H1 (cell line): ENCODE results near the gene CSRP1. TPM values are rescaled to one million over a fixed set of nuclear protein-coding genes. Genes with fewer than 3 reads are reported as not detected.

Source experiments
- CTCF ChIA-PET: fragments of 300-600 bp; sonication (Branson Sonifier 250); formaldehyde crosslinking; loops from one replicate; lab custom pipeline; 2021; ENCODE audit not compliant: partially characterized antibody; lab: Charles Lee
- POLR2A ChIA-PET: fragments of 300-600 bp; sonication (Branson Sonifier 250); formaldehyde crosslinking; loops from one replicate; lab custom pipeline; 2021; ENCODE audit warnings: inconsistent platforms; ENCODE audit not compliant: partially characterized antibody; lab: Charles Lee
- DNase-seq, 2 experiments: peaks; one replicate each; pipeline versions ENCODE4 v3.0.0 to v3.0.0-alpha.2; 2010 to 2022; ENCODE audit warnings: low spot score in 2 of 2, low read depth in 1 of 2, mixed read lengths in 1 of 2
- FAIRE-seq: peaks from 2 replicates; lab custom pipeline; 2011; peaks lifted over from hg19 to GRCh38; lab: Jason Lieb, UNC
- H2AFZ ChIP-seq: 2 replicates; pipeline ENCODE4 v1.8.1; 2012; ENCODE audit warnings: low read length, inconsistent platforms
- H2AK5ac ChIP-seq: 2 replicates; pipeline ENCODE4 v1.6.1; 2013; ENCODE audit warnings: low read depth, low read length
- H2BK120ac ChIP-seq: replicated peaks from 2 replicates; pipeline ENCODE3; 2013; ENCODE audit warnings: low read depth, low read length, inconsistent platforms
- H2BK12ac ChIP-seq: 2 replicates; pipeline ENCODE4 v1.6.1; 2013; ENCODE audit warnings: low read depth, low read length
- H2BK15ac ChIP-seq: 2 replicates; pipeline ENCODE4 v1.6.1; 2013; ENCODE audit warnings: low read length
- H2BK20ac ChIP-seq: 2 replicates; pipeline ENCODE4 v1.6.1; 2013; ENCODE audit warnings: low read length
- H2BK5ac ChIP-seq: 2 replicates; pipeline ENCODE4 v1.6.1; 2013; ENCODE audit warnings: low read depth, low read length
- H3K14ac ChIP-seq: 2 replicates; pipeline ENCODE4 v1.6.1; 2013; ENCODE audit warnings: inconsistent platforms; ENCODE audit not compliant: insufficient read length
- H3K18ac ChIP-seq: 2 replicates; pipeline ENCODE4 v1.6.1; 2013; ENCODE audit warnings: low read length; ENCODE audit errors: extremely low read depth
- H3K23ac ChIP-seq: 2 replicates; pipeline ENCODE4 v1.6.1; 2013; ENCODE audit warnings: inconsistent platforms; ENCODE audit not compliant: insufficient read length
- H3K23me2 ChIP-seq: 2 replicates; pipeline ENCODE4 v1.6.1; 2013; ENCODE audit warnings: low read depth, low read length
- H3K27ac ChIP-seq: 2 replicates; pipeline ENCODE4 v1.6.1; 2011; ENCODE audit warnings: low read depth, low read length, inconsistent platforms
- H3K27me3 ChIP-seq, 4 experiments: replicated peaks in 1 of 4; 1 replicate in 1 of 4; 2 replicates in 3 of 4; pipeline versions ENCODE4 v1.6.1 to v1.8.1; 2011 to 2013; ENCODE audit warnings: low read length in 3 of 4, mild to moderate bottlenecking in 3 of 4, inconsistent platforms in 2 of 4, mixed read lengths in 2 of 4, moderate library complexity in 1 of 4; ENCODE audit not compliant: control insufficient read depth in 3 of 4, insufficient read depth in 3 of 4; ENCODE audit errors: extremely low read depth in 1 of 4
- H3K36me3 ChIP-seq, 4 experiments: 2 replicates each; pipeline versions ENCODE4 v1.6.1 to v1.8.1; 2011 to 2013; ENCODE audit warnings: mild to moderate bottlenecking in 4 of 4, low read length in 3 of 4, moderate library complexity in 2 of 4, control low read depth in 1 of 4, inconsistent platforms in 1 of 4; ENCODE audit not compliant: insufficient read depth in 4 of 4, control insufficient read depth in 2 of 4
- H3K4ac ChIP-seq: replicated peaks from 2 replicates; pipeline ENCODE3; 2013; ENCODE audit warnings: low read length, low read depth, mixed read lengths, inconsistent platforms; ENCODE audit not compliant: insufficient read length
- H3K4me1 ChIP-seq, 4 experiments: replicated peaks in 1 of 4; 1 replicate in 1 of 4; 2 replicates in 3 of 4; pipeline versions ENCODE4 v1.6.1 to v1.8.1; 2011 to 2013; ENCODE audit warnings: low read length in 3 of 4, inconsistent platforms in 2 of 4, mixed read lengths in 1 of 4; ENCODE audit not compliant: insufficient read depth in 4 of 4, control insufficient read depth in 3 of 4
- H3K4me2 ChIP-seq, 2 experiments: 2 replicates each; pipeline versions ENCODE4 v1.6.1 to v1.8.1; 2011 to 2013; ENCODE audit warnings: low read depth in 2 of 2, low read length in 2 of 2, control low read depth in 1 of 2, inconsistent platforms in 1 of 2, mild to moderate bottlenecking in 1 of 2; ENCODE audit not compliant: insufficient read depth in 1 of 2
- H3K4me3 ChIP-seq, 4 experiments: fragments of 200-600, 300-600 bp in 1 of 4; sonication (generic), shearing (Covaris generic), sonication (Bioruptor Twin) in 1 of 4; 2 replicates each; pipeline versions ENCODE4 v1.5.1 to v1.8.1; 2011 to 2016; ENCODE audit warnings: low read length in 4 of 4, low read depth in 3 of 4, control low read depth in 2 of 4, inconsistent platforms in 2 of 4, mild to moderate bottlenecking in 2 of 4, mixed read lengths in 1 of 4, moderate library complexity in 1 of 4; ENCODE audit not compliant: insufficient read depth in 2 of 4; ENCODE audit errors: extremely low read depth in 1 of 4
- H3K56ac ChIP-seq: replicated peaks from 2 replicates; pipeline ENCODE3; 2013; ENCODE audit warnings: low read depth, mild to moderate bottlenecking, mixed read lengths, low read length, inconsistent platforms; ENCODE audit not compliant: insufficient read length
- H3K79me1 ChIP-seq: 2 replicates; pipeline ENCODE4 v1.6.1; 2013; ENCODE audit warnings: low read depth, low read length, control low read depth
- H3K79me2 ChIP-seq, 2 experiments: 2 replicates each; pipeline versions ENCODE4 v1.6.1 to v1.8.1; 2012 to 2013; ENCODE audit warnings: low read length in 2 of 2, mild to moderate bottlenecking in 2 of 2, inconsistent platforms in 1 of 2; ENCODE audit not compliant: insufficient read depth in 2 of 2, control insufficient read depth in 1 of 2
- H3K9ac ChIP-seq, 4 experiments: replicated peaks in 1 of 4; 1 replicate in 1 of 4; 2 replicates in 3 of 4; pipeline versions ENCODE4 v1.6.1 to v1.8.1; 2011 to 2013; ENCODE audit warnings: low read depth in 3 of 4, low read length in 3 of 4, control low read depth in 2 of 4, mild to moderate bottlenecking in 2 of 4, moderate library complexity in 2 of 4, inconsistent platforms in 1 of 4; ENCODE audit errors: extremely low read depth in 1 of 4
- H3K9me3 ChIP-seq, 2 experiments: 2 replicates each; pipeline versions ENCODE4 v1.6.1 to v1.8.1; 2012 to 2013; ENCODE audit warnings: mild to moderate bottlenecking in 2 of 2, moderate library complexity in 2 of 2, control low read depth in 1 of 2, inconsistent platforms in 1 of 2, low read depth in 1 of 2, low read length in 1 of 2, mixed read lengths in 1 of 2; ENCODE audit not compliant: insufficient read depth in 2 of 2
- H4K20me1 ChIP-seq, 2 experiments: replicated peaks in 1 of 2; 2 replicates each; pipeline versions ENCODE3 to v1.8.1; 2011 to 2013; ENCODE audit warnings: inconsistent platforms in 2 of 2, low read length in 2 of 2, mild to moderate bottlenecking in 1 of 2; ENCODE audit not compliant: insufficient read depth in 2 of 2, control insufficient read depth in 1 of 2
- H4K5ac ChIP-seq: 2 replicates; pipeline ENCODE4 v1.6.1; 2013; ENCODE audit warnings: low read length, low read depth, mixed read lengths, inconsistent platforms; ENCODE audit not compliant: insufficient read length
- H4K8ac ChIP-seq: 2 replicates; pipeline ENCODE4 v1.8.0; 2013; ENCODE audit warnings: mild to moderate bottlenecking, moderate library complexity, low read length, inconsistent platforms; ENCODE audit not compliant: insufficient read depth; ENCODE audit errors: extremely low read depth
- H4K91ac ChIP-seq: replicated peaks from 2 replicates; pipeline ENCODE3; 2013; ENCODE audit warnings: low read length, mixed read lengths, inconsistent platforms; ENCODE audit not compliant: insufficient read length
- CHD2 ChIP-seq: IDR thresholded peaks from 2 replicates; pipeline ENCODE4 v1.6.1; 2012; ENCODE audit warnings: low read length, improper control_type of control experiment
- EGR1 ChIP-seq: IDR thresholded peaks from 2 replicates; pipeline ENCODE4 v1.6.1; 2011; ENCODE audit warnings: low read depth, low read length, borderline replicate concordance
- EP300 ChIP-seq, 2 experiments: IDR thresholded peaks; 1 replicate in 1 of 2; 2 replicates in 1 of 2; pipeline ENCODE4 v1.6.1; 2011 to 2012; ENCODE audit warnings: low read depth in 2 of 2, low read length in 2 of 2, mild to moderate bottlenecking in 2 of 2, borderline replicate concordance in 1 of 2, inconsistent platforms in 1 of 2, moderate library complexity in 1 of 2
- EZH2 ChIP-seq: fragments of 200-600 bp; sonication (generic); IDR thresholded peaks from 2 replicates; pipeline ENCODE4 v1.7.1; 2012; ENCODE audit warnings: low read depth, mild to moderate bottlenecking, moderate library complexity, low read length, inconsistent platforms; ENCODE audit not compliant: severe bottlenecking
- GABPA ChIP-seq: IDR thresholded peaks from 2 replicates; pipeline ENCODE4 v1.6.1; 2011; ENCODE audit warnings: mild to moderate bottlenecking, low read length, moderate library complexity, borderline replicate concordance; ENCODE audit not compliant: insufficient read depth
- RBBP5 ChIP-seq: IDR thresholded peaks from 2 replicates; pipeline ENCODE4 v1.7.1; 2012; ENCODE audit warnings: low read depth, mild to moderate bottlenecking, inconsistent platforms, low read length, moderate library complexity, borderline replicate concordance
- RNF2 ChIP-seq: fragments of 200-900, 300-1000 bp; sonication (generic); IDR thresholded peaks from 2 replicates; pipeline ENCODE4 v1.7.1; 2016; ENCODE audit warnings: borderline replicate concordance, low read depth, mild to moderate bottlenecking, antibody characterized with exemption, low read length; ENCODE audit not compliant: poor library complexity, severe bottlenecking; ENCODE audit errors: missing control alignments
- SIN3A ChIP-seq, 2 experiments: IDR thresholded peaks in 1 of 2; conservative IDR thresholded peaks in 1 of 2; 2 replicates each; pipeline ENCODE4 v1.6.1; 2011 to 2012; ENCODE audit warnings: low read length in 2 of 2, improper control_type of control experiment in 1 of 2, low read depth in 1 of 2, mild to moderate bottlenecking in 1 of 2
- SIX5 ChIP-seq: IDR thresholded peaks from 2 replicates; pipeline ENCODE4 v1.6.1; 2011; ENCODE audit warnings: mild to moderate bottlenecking, low read depth, low read length
- TEAD4 ChIP-seq: IDR thresholded peaks from 2 replicates; pipeline ENCODE4 v1.6.1; 2012; ENCODE audit warnings: low read depth, low read length, inconsistent platforms, mixed read lengths
- ZNF274 ChIP-seq: IDR thresholded peaks from 2 replicates; pipeline ENCODE4 v1.7.0; 2012; ENCODE audit warnings: low read length, borderline replicate concordance; ENCODE audit errors: extremely low read depth
- WGBS, 2 experiments: shearing (Covaris generic) in 1 of 2; methylation state at CpG; one replicate each; pipeline versions ENCODE4 v1.1.6 to v1.1.7; 2013 to 2015; ENCODE audit warnings: low lambda C conversion rate in 2 of 2, mixed read lengths in 2 of 2, inconsistent platforms in 1 of 2, low coverage in 1 of 2, missing lambda C conversion rate in 1 of 2; ENCODE audit not compliant: insufficient replicate concordance in 2 of 2, insufficient coverage in 1 of 2, insufficient read length in 1 of 2; ENCODE audit errors: extremely low coverage in 1 of 2, missing lambda C conversion rate in 1 of 2; 5-methylcytosine and 5-hydroxymethylcytosine counted together
- polyA plus RNA-seq, 7 experiments: library from polyadenylated mRNA; depleted of rRNA in 3 of 7; stranded (reverse) in 5 of 7; unstranded in 2 of 7; fragments of >200 nt in 5 of 7; fragments of 200-250 nt in 2 of 7; gene quantifications; 1 replicate in 5 of 7; 2 replicates in 1 of 7; 4 replicates in 1 of 7; pipeline versions ENCODE4 v1.2.1 to v1.2.3, GENCODE V29; 2011 to 2013; ENCODE audit warnings: missing spikeins in 2 of 7, mixed read lengths in 2 of 7
- total RNA-seq: library from RNA; stranded (reverse); fragmentation: NEBNext Ultra II Directional; extraction: Animal tissue kit (Norgen Biotek cat#: 25700); gene quantifications from 2 replicates; pipeline ENCODE4 v1.2.1, GENCODE V29; 2021
- TF ChIP-seq, protein P1 (sequence below): IDR thresholded peaks from 2 replicates; pipeline ENCODE4 v1.6.1; 2011; ENCODE audit warnings: low read length, improper control_type of control experiment

The CSRP1 gene
- total and polyA plus RNA-seq, 2 of the 8 experiments (the other 6 are each of a cell fraction or from before 2014, with no cell fraction given): 14.2 to 22.3 TPM

DNA sequence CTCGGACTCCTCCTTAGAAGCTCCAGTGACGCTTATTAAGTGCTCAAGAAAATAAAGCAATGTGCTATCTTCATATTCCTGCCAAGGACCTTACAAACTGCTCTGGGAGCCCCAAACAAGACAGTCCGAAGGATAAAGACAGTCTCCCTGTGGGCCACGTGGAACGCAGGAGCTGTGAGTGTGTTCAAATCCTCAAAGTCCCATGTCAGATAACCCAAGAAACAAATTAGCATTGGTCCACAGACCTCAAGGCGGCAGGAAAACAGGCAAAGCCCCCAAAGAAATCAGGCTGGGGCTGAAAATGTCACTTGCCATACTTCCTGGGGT is 29.0 kb upstream of the CSRP1 start:
- Histone ChIP-seq H3K4me1 (peaks cover 2 to 10% (median 6%) of the 10 kb centered on the region in 4 experiments; a peak in 6 of 7 replicates), H3K14ac (no peak overlapping the region), H2BK12ac (no peak overlapping the region), H2AK5ac (no peak overlapping the region), H2BK15ac (no peak overlapping the region), H2BK120ac (no peak overlapping the region), H3K36me3 (no peaks in the 10 kb centered on the region), H4K20me1 (no peaks in the 10 kb centered on the region), H2AFZ (no peak overlapping the region), H3K23me2 (peaks cover 14% of the 10 kb centered on the region; the same call in 1 of the 2 replicates), H4K5ac (no peak overlapping the region), H3K4me3 (no peak overlapping the region), H3K79me1 (no peaks in the 10 kb centered on the region), H4K91ac (no peak overlapping the region), H3K23ac (no peak overlapping the region), H2BK20ac (no peak overlapping the region), H3K56ac (no peak overlapping the region), H3K4me2 (no peak overlapping the region), H3K27ac (no peak overlapping the region), H3K27me3 (peaks cover 2 to 27% (median 23%) of the 10 kb centered on the region in 4 experiments), H4K8ac (no peak overlapping the region), H3K79me2 (no peaks in the 10 kb centered on the region), H3K4ac (no peak overlapping the region), H2BK5ac (no peak overlapping the region; the same call in 1 of the 2 replicates), H3K9ac (no peak overlapping the region), H3K9me3 (no peaks in the 10 kb centered on the region), H3K18ac (no peak overlapping the region)
- no peak for TF ChIP-seq TEAD4
- TF ChIP-seq, protein P1, sequence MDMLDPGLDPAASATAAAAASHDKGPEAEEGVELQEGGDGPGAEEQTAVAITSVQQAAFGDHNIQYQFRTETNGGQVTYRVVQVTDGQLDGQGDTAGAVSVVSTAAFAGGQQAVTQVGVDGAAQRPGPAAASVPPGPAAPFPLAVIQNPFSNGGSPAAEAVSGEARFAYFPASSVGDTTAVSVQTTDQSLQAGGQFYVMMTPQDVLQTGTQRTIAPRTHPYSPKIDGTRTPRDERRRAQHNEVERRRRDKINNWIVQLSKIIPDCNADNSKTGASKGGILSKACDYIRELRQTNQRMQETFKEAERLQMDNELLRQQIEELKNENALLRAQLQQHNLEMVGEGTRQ: no peak
- TF ChIP-seq ZNF274: no peak
- no peak for TF ChIP-seq GABPA
- TF ChIP-seq SIX5: no peak
- TF ChIP-seq EZH2: no peak
- TF ChIP-seq SIN3A (conservative IDR thresholded peaks at IDR 0.05 in 1 of 2, IDR thresholded peaks at IDR 0.05 in 1 of 2; ENCODE audit: low read depth in 1 of 2, low read length in 2 of 2): no peak
- no peak for TF ChIP-seq EGR1
- TF ChIP-seq RBBP5: no peak
- no peak for TF ChIP-seq CHD2
- no peak for TF ChIP-seq RNF2
- no peak for TF ChIP-seq EP300 (IDR thresholded peaks at IDR 0.05; ENCODE audit: borderline replicate concordance in 1 of 2, low read depth in 2 of 2, low read length in 2 of 2)
- DNase-seq (no peak), FAIRE-seq (no peak)
- POLR2A ChIA-PET: interaction anchor here (0.7 kb wide), 1 partner anchor 419 kb away, joined by 3 read pairs; no protein-coding TSS in a partner anchor
- CTCF ChIA-PET: interaction anchor here (0.9 to 43.8 kb wide), 11 partner anchors 10 to 257 kb away, joined by 3 to 929 read pairs (median 3); partner anchors contain the start of gene CSRP1
- WGBS, 2 experiments: 88% methylated on average over 6 of the region's 6 CpGs; no CpG with 5 or more reads in 1 of the 2 experiments
